Thyroid gland (tissue), 4 donors: Measurements from ENCODE around the gene ZNF789.

Experiments used
- CTCF ChIP-seq, 6 experiments: fragments of 200-600 bp in 3 of 6; fragments of 450-650 bp in 3 of 6; sonication (generic) in 3 of 6; IDR thresholded peaks; one replicate each; pipeline ENCODE4 v1.5.1; 2016 to 2019; ENCODE audit warnings: antibody characterized with exemption in 6 of 6, mild to moderate bottlenecking in 2 of 6, inconsistent platforms in 1 of 6, moderate library complexity in 1 of 6
- POLR2A ChIP-seq, 2 donors: fragments of 450-650 bp; IDR thresholded peaks; one replicate each; pipeline ENCODE4 v1.6.1; 2017; ENCODE audit warnings: antibody characterized with exemption in 2 of 2, mild to moderate bottlenecking in 2 of 2, moderate library complexity in 1 of 2

DNA sequence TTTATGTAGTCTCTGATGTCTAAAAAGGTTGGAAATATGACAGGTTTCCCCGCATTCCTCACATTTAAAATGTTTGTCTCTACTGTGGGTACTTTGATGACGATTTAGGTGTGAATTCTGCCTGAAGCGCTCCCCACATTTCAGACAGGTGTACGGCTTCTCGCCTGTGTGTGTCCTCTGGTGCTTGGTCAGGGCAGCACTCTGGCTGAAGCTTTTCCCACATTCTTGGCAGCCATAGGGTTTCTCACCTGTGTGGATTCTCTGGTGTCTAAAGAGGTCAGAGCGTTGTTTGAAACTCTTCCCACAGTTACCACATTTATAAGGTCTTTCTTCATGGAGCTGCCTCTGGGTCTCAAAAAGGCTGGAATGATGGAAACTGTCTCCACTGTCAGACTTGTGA, 21.1 kb downstream of the ZNF789 start:
- no peak for TF ChIP-seq CTCF (IDR thresholded peaks at IDR 0.05)
- no peak for TF ChIP-seq POLR2A (IDR thresholded peaks at IDR 0.05)
